Measurements from ENCODE around the gene TIMM22. TPM values are rescaled to one million over a fixed set of nuclear protein-coding genes. Genes with fewer than 3 reads are reported as not detected.
"Not testable (repeated sequence)": the region's sequence is repeated elsewhere in the genome, so short reads cannot be mapped to it uniquely, and the experiment has no call there.

The TIMM22 gene
- total and polyA plus RNA-seq, 12 donors, result 7.8 to 49.0 (median 15.2) TPM

- intact Hi-C loops (cut with DNase I), result no loop called here
- Histone ChIP-seq H3K9me3 (replicated peaks in 1 of 3) (no peaks in the 10 kb centered on the region), H3K27me3 (no peaks in the 10 kb centered on the region), H3K4me1 (replicated peaks in 1 of 2) (peaks cover 0 to 5% of the 10 kb centered on the region in 2 donors), H3K27ac (peak overlapping the region in 1 of 5 donors; percentile 75), H3K36me3 (replicated peaks in 1 of 2) (no peaks in the 10 kb centered on the region), H3K4me3 (no peak overlapping the region)
- no peak for DNase-seq
- WGBS, 4 donors, result 81 to 88% (median 82%) methylated on average over 24 of the region's 24 CpGs
- no peak for TF ChIP-seq POLR2A (IDR thresholded peaks at IDR 0.05)
- TF ChIP-seq CTCF (IDR thresholded peaks at IDR 0.05), result no peak
Measured at GRCh38 chr17:968812-969730, 27.9 kb upstream of the TIMM22 start.

- H3K27ac ChIP-seq, result peak overlapping the region in 3 of 5 donors; percentile 33 to 75 (median 47)
- H3K4me3 ChIP-seq, result peak overlapping the region in 1 of 4 donors; percentile 27
Measured at GRCh38 chr17:969811-970355, 27.0 kb upstream of the TIMM22 start.

GRCh38 chr17:970364-970763 lies 26.6 kb upstream of the TIMM22 start:
- intact Hi-C loops (cut with DNase I), result loop anchor here in 1 of 2 donors (10.0 kb wide), 1 partner anchor 76 kb away; no protein-coding TSS in a partner anchor
- no peaks in the 10 kb centered on the region for H3K27me3 ChIP-seq
- DNase-seq, result no peak
- peaks cover 0 to 5% of the 10 kb centered on the region in 2 donors for H3K4me1 ChIP-seq (replicated peaks in 1 of 2)
- peak overlapping the region in 3 of 5 donors; percentile 33 to 75 (median 47) for H3K27ac ChIP-seq
- TF ChIP-seq POLR2A (IDR thresholded peaks at IDR 0.05) (no peak), CTCF (IDR thresholded peaks at IDR 0.05) (no peak)
- WGBS, 4 donors, result 64 to 68% (median 65%) methylated on average over 9 of the region's 9 CpGs
- H3K9me3 ChIP-seq (replicated peaks in 1 of 3), result no peaks in the 10 kb centered on the region
- no peaks in the 10 kb centered on the region for H3K36me3 ChIP-seq (replicated peaks in 1 of 2)
- peak overlapping the region in 1 of 4 donors; percentile 27 for H3K4me3 ChIP-seq

More at GRCh38 chr17:969811-970355, 27.0 kb upstream of the TIMM22 start:
- H3K36me3 ChIP-seq (replicated peaks in 1 of 2), result no peaks in the 10 kb centered on the region
- DNase-seq, result peak in 4 of 7 donors; percentile 36 to 71 (median 43)
- peaks cover 0 to 5% of the 10 kb centered on the region in 2 donors for H3K4me1 ChIP-seq (replicated peaks in 1 of 2)
- TF ChIP-seq CTCF (IDR thresholded peaks at IDR 0.05) (no peak), POLR2A (IDR thresholded peaks at IDR 0.05) (peak in 1 of 2 donors; percentile 17)
- WGBS, 4 donors, result 41 to 59% (median 45%) methylated on average over 18 of the region's 18 CpGs
- intact Hi-C loops (cut with DNase I), result loop anchor here in 1 of 2 donors (10.0 kb wide), 1 partner anchor 75 kb away; no protein-coding TSS in a partner anchor
- no peaks in the 10 kb centered on the region for H3K9me3 ChIP-seq (replicated peaks in 1 of 3)
- H3K27me3 ChIP-seq, result no peaks in the 10 kb centered on the region

GRCh38 chr17:971861-972260 lies 25.1 kb upstream of the TIMM22 start:
- intact Hi-C loops (cut with DNase I), result loop anchor here in 1 of 2 donors (10.0 kb wide), 1 partner anchor 77 kb away; no protein-coding TSS in a partner anchor
- not testable (repeated sequence) for H3K27me3 ChIP-seq; H3K4me3 ChIP-seq; H3K9me3 ChIP-seq (replicated peaks in 1 of 3); DNase-seq; H3K4me1 ChIP-seq (replicated peaks in 1 of 2); H3K27ac ChIP-seq; H3K36me3 ChIP-seq (replicated peaks in 1 of 2)
- WGBS, 4 donors, result 82 to 95% (median 92%) methylated on average over 14 of the region's 14 CpGs

Measured in adrenal gland (tissue), 12 donors.